NB4 (cell line): Measurements from ENCODE around the gene EFNB1.

ENCODE experiments used
- DNase-seq: peaks from one replicate; pipeline ENCODE4 v3.0.0; 2010; ENCODE audit warnings: low read depth
- H3K4me3 ChIP-seq: one replicate; pipeline ENCODE4 v1.5.1; 2011; ENCODE audit warnings: mild to moderate bottlenecking, low read depth, low read length, moderate library complexity
- CTCF ChIP-seq: IDR thresholded peaks from one replicate; pipeline ENCODE4 v1.5.1; 2012; ENCODE audit warnings: low read depth, low read length
- MAX ChIP-seq: IDR thresholded peaks from 2 replicates; pipeline ENCODE4 v1.6.1; 2011; ENCODE audit warnings: low read depth, low read length
- MYC ChIP-seq: IDR thresholded peaks from 2 replicates; pipeline ENCODE4 v1.6.1; 2011; ENCODE audit warnings: low read depth, low read length
- POLR2A ChIP-seq: IDR thresholded peaks from 2 replicates; pipeline ENCODE4 v1.6.1; 2011; ENCODE audit warnings: mild to moderate bottlenecking; ENCODE audit not compliant: insufficient read length; ENCODE audit errors: extremely low read depth

The EFNB1 gene

DNA sequence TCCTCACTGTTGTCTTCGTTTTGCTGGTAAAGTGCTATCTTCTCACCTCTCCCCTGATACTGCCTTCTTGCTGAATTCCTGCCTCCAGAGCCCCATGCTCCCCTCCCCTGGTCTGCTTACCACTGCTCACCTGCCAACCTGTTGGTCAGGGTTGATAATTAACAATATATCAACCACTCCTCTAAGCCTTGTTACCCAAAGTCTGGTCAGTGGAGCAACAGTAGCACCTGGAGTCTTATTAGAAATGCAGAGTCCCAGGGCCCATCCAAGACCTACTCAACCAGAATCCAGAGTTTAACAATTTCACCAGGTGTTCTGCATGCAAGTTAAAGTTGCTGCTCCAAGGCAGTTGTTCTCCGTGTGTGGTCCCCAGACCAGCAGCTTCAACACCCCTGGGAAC, 55.0 kb downstream of the EFNB1 start:
- TF ChIP-seq CTCF (no peak), POLR2A (no peak), MAX (no peak), MYC (no peak)
- no peak for DNase-seq
- no peak overlapping the region for H3K4me3 ChIP-seq

- peak; percentile 49 for DNase-seq
- TF ChIP-seq MYC (no peak), CTCF (no peak)
- H3K4me3 ChIP-seq: no peak overlapping the region
Measured at GRCh38 chrX:68889249-68889648, 60.4 kb downstream of the EFNB1 start.
